Osteoblast (primary cell): Measurements from ENCODE around the gene HSD11B1L. TPM values are rescaled to one million over a fixed set of nuclear protein-coding genes. Genes with fewer than 3 reads are reported as not detected.

Experiments used
- DNase-seq: peaks from one replicate; pipeline ENCODE4 v3.0.0; 2011; ENCODE audit warnings: low spot score, mixed read lengths; ENCODE audit not compliant: insufficient read length; ENCODE audit errors: missing footprints
- H2AFZ ChIP-seq: 2 replicates; pipeline ENCODE4 v1.6.0; 2011; ENCODE audit warnings: mild to moderate bottlenecking, low read length
- H3K27ac ChIP-seq: 2 replicates; pipeline ENCODE4 v1.5.1; 2011; ENCODE audit warnings: mild to moderate bottlenecking, low read depth, low read length, moderate library complexity
- H3K27me3 ChIP-seq: 2 replicates; pipeline ENCODE4 v1.6.0; 2012; ENCODE audit warnings: mild to moderate bottlenecking, control low read depth, inconsistent platforms, low read length, moderate library complexity; ENCODE audit not compliant: insufficient read depth
- H3K36me3 ChIP-seq: 2 replicates; pipeline ENCODE4 v1.5.1; 2011; ENCODE audit warnings: mild to moderate bottlenecking, low read length, control low read depth, moderate library complexity; ENCODE audit not compliant: insufficient read depth
- H3K4me1 ChIP-seq: 2 replicates; pipeline ENCODE4 v1.5.1; 2011; ENCODE audit warnings: mild to moderate bottlenecking, low read length, control low read depth, moderate library complexity; ENCODE audit not compliant: insufficient read depth
- H3K4me2 ChIP-seq: 2 replicates; pipeline ENCODE4 v1.6.0; 2011; ENCODE audit warnings: mild to moderate bottlenecking, low read length; ENCODE audit not compliant: insufficient read depth
- H3K4me3 ChIP-seq: fragments of 200-600 bp; sonication (generic); 3 replicates; pipeline ENCODE4 v1.5.1; 2012; ENCODE audit warnings: mild to moderate bottlenecking, low read length, inconsistent platforms; ENCODE audit not compliant: insufficient read depth
- H3K79me2 ChIP-seq: 2 replicates; pipeline ENCODE4 v1.6.0; 2012; ENCODE audit warnings: mild to moderate bottlenecking, low read length, control low read depth, inconsistent platforms; ENCODE audit not compliant: insufficient read depth
- H3K9me3 ChIP-seq: 2 replicates; pipeline ENCODE4 v1.5.1; 2011; ENCODE audit warnings: low read depth, low read length, control low read depth
- H4K20me1 ChIP-seq: 2 replicates; pipeline ENCODE4 v1.6.0; 2012; ENCODE audit warnings: mild to moderate bottlenecking, low read length, control low read depth; ENCODE audit not compliant: insufficient read depth
- total RNA-seq: library from RNA; depleted of rRNA; stranded (reverse); fragments of >200 nt; gene quantifications from 2 replicates; pipeline ENCODE4 v1.2.3, GENCODE V29; 2012
- TF ChIP-seq, protein P1 (sequence below): IDR thresholded peaks from 2 replicates; pipeline ENCODE4 v1.5.1; 2011; ENCODE audit warnings: mild to moderate bottlenecking, low read depth, low read length, moderate library complexity; ENCODE audit errors: extremely low read depth

The HSD11B1L gene
- total RNA-seq, 1 donor, result 14.8 TPM

DNA sequence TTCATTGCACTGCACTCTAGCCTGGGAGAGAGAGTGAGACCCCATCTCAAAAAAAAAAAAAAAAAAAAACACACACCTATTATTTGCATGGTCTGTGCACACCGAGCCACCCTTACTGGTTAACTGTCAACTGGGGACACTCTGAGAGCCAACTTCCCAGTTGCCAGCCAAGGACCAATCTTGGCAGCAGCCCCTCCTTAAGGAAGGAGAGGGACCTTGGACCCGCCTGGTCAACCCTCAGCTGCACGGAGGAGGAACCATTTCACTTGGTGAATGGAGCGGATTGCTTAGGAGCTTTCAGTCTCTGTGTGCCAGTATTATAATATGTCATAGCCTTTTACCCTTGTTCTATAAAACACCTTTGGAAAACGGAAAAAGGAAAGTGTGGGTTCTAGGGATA, 25.4 kb upstream of the HSD11B1L start:
- H2AFZ ChIP-seq, result no peak overlapping the region
- peaks cover 83% of the 10 kb centered on the region for H3K36me3 ChIP-seq
- TF ChIP-seq, protein P1, sequence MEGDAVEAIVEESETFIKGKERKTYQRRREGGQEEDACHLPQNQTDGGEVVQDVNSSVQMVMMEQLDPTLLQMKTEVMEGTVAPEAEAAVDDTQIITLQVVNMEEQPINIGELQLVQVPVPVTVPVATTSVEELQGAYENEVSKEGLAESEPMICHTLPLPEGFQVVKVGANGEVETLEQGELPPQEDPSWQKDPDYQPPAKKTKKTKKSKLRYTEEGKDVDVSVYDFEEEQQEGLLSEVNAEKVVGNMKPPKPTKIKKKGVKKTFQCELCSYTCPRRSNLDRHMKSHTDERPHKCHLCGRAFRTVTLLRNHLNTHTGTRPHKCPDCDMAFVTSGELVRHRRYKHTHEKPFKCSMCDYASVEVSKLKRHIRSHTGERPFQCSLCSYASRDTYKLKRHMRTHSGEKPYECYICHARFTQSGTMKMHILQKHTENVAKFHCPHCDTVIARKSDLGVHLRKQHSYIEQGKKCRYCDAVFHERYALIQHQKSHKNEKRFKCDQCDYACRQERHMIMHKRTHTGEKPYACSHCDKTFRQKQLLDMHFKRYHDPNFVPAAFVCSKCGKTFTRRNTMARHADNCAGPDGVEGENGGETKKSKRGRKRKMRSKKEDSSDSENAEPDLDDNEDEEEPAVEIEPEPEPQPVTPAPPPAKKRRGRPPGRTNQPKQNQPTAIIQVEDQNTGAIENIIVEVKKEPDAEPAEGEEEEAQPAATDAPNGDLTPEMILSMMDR, result no peak
- no peak overlapping the region for H3K4me2 ChIP-seq
- H3K4me3 ChIP-seq, result no peak overlapping the region
- H3K4me1 ChIP-seq, result no peaks in the 10 kb centered on the region
- peaks cover 13% of the 10 kb centered on the region for H3K79me2 ChIP-seq
- no peaks in the 10 kb centered on the region for H3K9me3 ChIP-seq
- DNase-seq, result no peak
- no peaks in the 10 kb centered on the region for H3K27me3 ChIP-seq
- no peak overlapping the region for H3K27ac ChIP-seq
- H4K20me1 ChIP-seq, result peaks cover 5% of the 10 kb centered on the region

DNA sequence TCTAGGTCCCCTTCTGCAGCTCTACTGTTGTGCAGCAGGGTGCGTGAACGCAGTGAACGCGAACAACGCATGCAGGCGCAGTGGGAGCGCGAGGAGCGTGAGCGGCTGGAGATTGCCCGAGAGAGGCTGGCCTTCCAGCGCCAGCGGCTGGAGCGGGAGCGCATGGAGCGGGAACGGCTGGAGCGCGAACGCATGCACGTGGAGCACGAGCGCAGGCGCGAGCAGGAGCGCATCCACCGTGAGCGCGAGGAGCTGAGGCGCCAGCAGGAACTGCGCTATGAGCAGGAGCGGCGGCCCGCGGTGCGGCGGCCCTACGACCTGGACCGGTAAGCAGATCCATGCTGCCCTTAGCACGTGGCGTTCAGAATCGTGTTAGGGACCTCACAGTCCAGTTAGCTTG, 19.3 kb upstream of the HSD11B1L start:
- Histone ChIP-seq H3K36me3 (peaks cover 79% of the 10 kb centered on the region), H3K27ac (no peak overlapping the region), H3K4me1 (peaks cover 8% of the 10 kb centered on the region), H4K20me1 (peaks cover 15% of the 10 kb centered on the region), H3K27me3 (no peaks in the 10 kb centered on the region), H3K9me3 (no peaks in the 10 kb centered on the region), H3K79me2 (peaks cover 5% of the 10 kb centered on the region), H3K4me2 (no peak overlapping the region), H2AFZ (no peak overlapping the region), H3K4me3 (no peak overlapping the region)
- DNase-seq, result no peak
- TF ChIP-seq, protein P1, result no peak

DNA sequence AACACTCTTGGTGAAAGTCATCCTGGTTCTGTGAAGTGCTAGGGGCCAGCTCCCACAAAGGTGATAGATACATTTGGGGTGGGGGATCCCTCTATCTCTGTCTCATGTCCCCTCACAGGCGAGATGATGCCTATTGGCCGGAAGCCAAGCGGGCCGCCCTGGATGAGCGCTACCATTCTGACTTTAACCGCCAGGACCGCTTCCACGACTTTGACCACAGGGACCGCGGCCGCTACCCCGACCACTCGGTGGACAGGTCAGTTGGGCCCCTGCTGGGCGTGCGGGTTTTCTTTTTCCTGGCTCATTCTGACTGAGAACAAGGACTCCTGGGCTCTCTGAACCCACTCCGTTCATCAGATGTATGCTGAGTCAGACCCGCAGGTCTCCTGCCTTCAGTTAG, 16.9 kb upstream of the HSD11B1L start:
- Histone ChIP-seq H3K9me3 (no peaks in the 10 kb centered on the region), H3K4me3 (no peak overlapping the region), H3K27ac (no peak overlapping the region), H3K4me2 (no peak overlapping the region), H2AFZ (no peak overlapping the region), H4K20me1 (peaks cover 25% of the 10 kb centered on the region), H3K36me3 (peaks cover 85% of the 10 kb centered on the region), H3K79me2 (peaks cover 8% of the 10 kb centered on the region), H3K4me1 (peaks cover 9% of the 10 kb centered on the region), H3K27me3 (no peaks in the 10 kb centered on the region)
- DNase-seq, result no peak
- TF ChIP-seq, protein P1, result no peak

DNA sequence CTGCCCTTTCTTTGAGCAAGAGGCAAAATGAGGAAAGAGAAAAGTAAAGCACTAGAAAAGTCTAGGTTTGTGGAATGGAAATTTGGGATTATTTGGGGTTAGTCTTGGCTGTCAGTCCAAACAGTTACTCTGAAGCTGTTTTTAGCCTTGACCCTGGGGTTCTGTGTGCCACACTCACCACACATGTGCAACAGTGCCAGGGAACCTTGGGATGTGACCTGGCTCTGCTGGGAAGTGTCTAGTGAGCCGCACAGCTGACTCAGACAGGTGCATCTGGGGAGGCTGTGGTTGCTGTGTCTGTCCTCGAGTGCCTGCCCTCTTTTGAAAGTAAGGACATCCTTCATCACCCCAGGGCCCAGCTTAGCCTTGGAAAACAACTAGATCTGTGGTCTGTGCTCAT, 16.3 kb upstream of the HSD11B1L start:
- H4K20me1 ChIP-seq, result peaks cover 25% of the 10 kb centered on the region
- peaks cover 86% of the 10 kb centered on the region for H3K36me3 ChIP-seq
- no peaks in the 10 kb centered on the region for H3K9me3 ChIP-seq
- H3K4me1 ChIP-seq, result peaks cover 9% of the 10 kb centered on the region
- DNase-seq, result no peak
- peaks cover 10% of the 10 kb centered on the region for H3K79me2 ChIP-seq
- no peak overlapping the region for H2AFZ ChIP-seq
- H3K4me3 ChIP-seq, result no peak overlapping the region
- H3K27ac ChIP-seq, result no peak overlapping the region
- H3K4me2 ChIP-seq, result no peak overlapping the region
- TF ChIP-seq, protein P1, result no peak
- no peaks in the 10 kb centered on the region for H3K27me3 ChIP-seq
